GM19452 (cell line): ENCODE data around the gene PRAMEF18.
"Not testable (repeated sequence)": the region's sequence is repeated elsewhere in the genome, so short reads cannot be mapped to it uniquely, and the experiment has no call there.

ENCODE experiments used
- ATAC-seq: cut with Tn5 transposase; IDR thresholded peaks from one replicate; pipeline ENCODE4 v1.9.1; 2021; ENCODE audit not compliant: unreplicated experiment

The PRAMEF18 gene

GRCh38 chr1:13216619-13217018, 9.3 kb downstream of the PRAMEF18 start:
- not testable (repeated sequence) for ATAC-seq

GRCh38 chr1:13208712-13209111, 17.2 kb downstream of the PRAMEF18 start:
- not testable (repeated sequence) for ATAC-seq

DNA sequence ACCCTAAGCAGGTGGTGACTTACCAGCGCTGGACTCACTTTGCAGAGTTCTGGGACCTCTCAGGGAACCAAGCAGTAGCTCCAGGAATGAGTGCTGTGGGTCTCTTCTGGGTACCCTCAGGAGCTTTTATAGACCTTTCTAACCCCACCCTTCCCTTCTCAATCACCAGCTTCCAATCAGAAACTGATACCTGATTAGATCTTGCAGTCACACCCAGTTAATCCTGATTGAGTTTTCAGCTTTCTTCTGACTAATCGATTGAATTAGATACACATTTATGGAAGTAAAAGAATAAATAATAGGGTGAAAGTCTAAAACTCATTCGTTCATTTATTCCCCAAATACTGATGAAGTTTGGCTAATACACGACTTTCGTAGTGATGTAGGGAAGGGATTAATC, 24.6 kb downstream of the PRAMEF18 start, which contains the start of gene PRAMEF13:
TSS of gene PRAMEF13 (minus strand) at position 101 of the 400 bp plus-strand sequence. CDS start 1,820 bp downstream, outside the sequence.
- not testable (repeated sequence) for ATAC-seq
